Cardiac fibroblast (primary cell): ENCODE data around the gene ADAT3.

ENCODE experiments used
- DNase-seq, 2 donors: peaks; one replicate each; pipeline versions ENCODE4 v3.0.0 to v3.0.0-alpha.2; 2010; ENCODE audit warnings: low read depth in 2 of 2
- H3K4me3 ChIP-seq, 2 donors: replicated peaks in 1 of 2; 1 replicate in 1 of 2; 2 replicates in 1 of 2; pipeline ENCODE4 v1.5.1; 2011; ENCODE audit warnings: low read depth in 2 of 2, low read length in 2 of 2, mild to moderate bottlenecking in 2 of 2, moderate library complexity in 1 of 2
- CTCF ChIP-seq: IDR thresholded peaks from one replicate; pipeline ENCODE4 v1.5.1; 2011; ENCODE audit warnings: low read depth, mild to moderate bottlenecking, low read length, inconsistent platforms

ADAT3 gene

GRCh38 chr19:1949304-1950101, 44.3 kb downstream of the ADAT3 start:
- H3K4me3 ChIP-seq = no peak overlapping the region
- no peak for DNase-seq
- TF ChIP-seq CTCF = no peak

- no peak for TF ChIP-seq CTCF
- H3K4me3 ChIP-seq = no peak overlapping the region
- no peak for DNase-seq
These were observed 45.4 kb downstream of the ADAT3 start for GRCh38 chr19:1950640-1951039.

GRCh38 chr19:1952635-1953034, 47.4 kb downstream of the ADAT3 start:
- no peak for TF ChIP-seq CTCF
- no peak overlapping the region for H3K4me3 ChIP-seq

GRCh38 chr19:1953037-1953436, 47.8 kb downstream of the ADAT3 start:
- H3K4me3 ChIP-seq = no peak overlapping the region
- no peak for TF ChIP-seq CTCF
- DNase-seq = no peak

More at GRCh38 chr19:1952635-1953034, 47.4 kb downstream of the ADAT3 start:
- DNase-seq = no peak

- no peak for DNase-seq
- TF ChIP-seq CTCF = no peak
- H3K4me3 ChIP-seq = no peak overlapping the region
These were observed 48.4 kb downstream of the ADAT3 start for GRCh38 chr19:1953441-1954094.

GRCh38 chr19:1954532-1954933, 49.3 kb downstream of the ADAT3 start:
- H3K4me3 ChIP-seq = no peak overlapping the region
- DNase-seq = no peak
- no peak for TF ChIP-seq CTCF
